Stimulated activated CD4-positive, alpha-beta T cell treated with anti-CD3 and anti-CD28 coated beads, Interleukin-12 subunit alpha, Interleukin-12 subunit beta, amount 100 ng/mL, for 48 hours (primary cell): ENCODE results near the gene IFT172.

Source experiments
- DNase-seq, 3 donors: peaks; one replicate each; pipeline ENCODE4 v3.0.0-alpha.2; 2020; ENCODE audit warnings: low read depth in 2 of 3, low spot score in 1 of 3

IFT172 gene

GRCh38 chr2:27494944-27495554, 5.5 kb upstream of the IFT172 start, which contains the start of gene FNDC4:
TSS of gene FNDC4 (minus strand) at chr2:27495200. CDS start at chr2:27494679, 521 bp downstream.
- DNase-seq, result no peak

GRCh38 chr2:27494284-27494943, 4.9 kb upstream of the IFT172 start:
- no peak for DNase-seq

- DNase-seq, result no peak
Observed at GRCh38 chr2:27493948-27494283, 4.4 kb upstream of the IFT172 start.

- DNase-seq, result no peak
Observed at GRCh38 chr2:27492557-27492956, 3.0 kb upstream of the IFT172 start.

DNA sequence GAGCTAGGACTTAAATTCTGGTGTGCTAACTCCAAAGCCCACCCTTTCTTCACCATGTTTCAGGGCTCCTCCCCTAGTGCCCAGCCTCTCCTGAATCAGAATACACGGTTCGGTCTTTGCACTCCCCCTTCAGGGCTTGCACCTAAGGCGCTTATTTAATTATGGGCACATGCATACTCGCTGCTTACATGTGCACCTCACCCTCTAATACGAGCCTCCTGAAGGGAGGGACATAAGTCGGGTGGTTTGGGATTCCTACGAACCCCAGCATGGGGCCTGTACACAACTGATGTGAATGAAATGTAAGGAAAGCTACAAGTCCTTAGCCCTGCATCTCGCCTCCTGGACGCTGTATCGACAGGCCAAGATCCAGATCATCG, 435 bp downstream of the IFT172 start:
- DNase-seq, result no peak

GRCh38 chr2:27485496-27485895, 4.0 kb downstream of the IFT172 start:
- DNase-seq, result no peak

GRCh38 chr2:27471961-27472360, 17.6 kb downstream of the IFT172 start:
- no peak for DNase-seq

GRCh38 chr2:27464443-27464842, 25.1 kb downstream of the IFT172 start:
- no peak for DNase-seq

DNA sequence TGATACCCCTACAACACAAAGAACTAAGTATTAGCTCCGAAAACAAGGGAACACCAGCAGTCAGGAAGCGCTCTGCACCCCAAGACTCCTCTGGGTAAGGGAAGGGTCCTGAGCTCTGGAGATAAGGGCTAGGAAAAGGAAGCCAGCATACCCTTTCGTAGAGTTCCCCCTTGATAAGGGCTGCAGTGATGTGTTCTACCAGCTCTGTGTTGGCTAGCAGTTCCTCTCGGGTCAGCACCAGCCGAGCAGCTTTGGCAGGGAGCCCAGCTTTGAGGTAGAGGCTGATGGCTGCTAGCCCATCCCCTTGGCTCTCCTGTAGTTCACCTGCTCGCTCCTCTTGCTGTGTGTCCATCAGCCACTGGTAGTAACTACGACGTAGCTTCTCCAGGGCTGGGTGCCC, 28.4 kb downstream of the IFT172 start:
- DNase-seq, result no peak

- DNase-seq, result no peak
Observed at GRCh38 chr2:27453968-27454367, 35.6 kb downstream of the IFT172 start.

DNA sequence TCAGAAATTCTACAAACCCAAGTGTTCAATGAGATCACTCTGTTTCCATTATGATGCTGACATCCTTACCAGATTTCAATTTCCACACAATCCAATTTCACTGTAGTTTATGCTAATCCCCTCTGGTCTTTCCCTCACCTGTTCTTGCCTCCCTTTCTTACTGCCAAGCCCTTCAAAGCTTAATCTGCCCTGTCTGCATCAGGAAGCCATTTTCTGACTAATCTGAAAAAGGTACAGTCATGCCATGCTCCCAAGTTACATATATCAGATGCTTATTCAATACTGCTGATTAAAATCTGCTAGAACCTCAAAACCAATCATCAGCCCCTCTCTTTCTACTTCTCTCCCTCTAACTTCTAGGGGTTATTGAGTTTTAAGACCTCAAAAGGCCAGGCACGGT, 38.4 kb downstream of the IFT172 start:
- no peak for DNase-seq

DNA sequence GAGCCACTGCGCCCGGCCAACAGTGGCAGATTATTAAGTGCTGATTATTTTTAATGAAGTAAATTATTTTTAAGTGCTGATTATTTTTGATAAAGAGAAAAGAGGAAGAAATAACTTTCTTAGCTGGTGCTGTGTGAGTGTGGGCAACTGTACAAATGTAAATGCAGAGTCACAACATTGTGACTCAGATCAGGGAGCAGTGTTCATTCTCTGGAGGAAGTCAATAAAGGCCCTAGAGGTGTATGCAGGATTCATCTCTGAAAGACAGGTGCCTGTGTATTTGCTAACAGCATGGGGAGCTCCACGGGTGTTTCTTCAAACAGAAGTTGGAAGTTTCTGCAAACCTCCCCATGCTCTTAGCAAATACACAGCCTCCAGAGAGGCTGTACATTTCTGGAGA, 41.2 kb downstream of the IFT172 start:
- no peak for DNase-seq

DNA sequence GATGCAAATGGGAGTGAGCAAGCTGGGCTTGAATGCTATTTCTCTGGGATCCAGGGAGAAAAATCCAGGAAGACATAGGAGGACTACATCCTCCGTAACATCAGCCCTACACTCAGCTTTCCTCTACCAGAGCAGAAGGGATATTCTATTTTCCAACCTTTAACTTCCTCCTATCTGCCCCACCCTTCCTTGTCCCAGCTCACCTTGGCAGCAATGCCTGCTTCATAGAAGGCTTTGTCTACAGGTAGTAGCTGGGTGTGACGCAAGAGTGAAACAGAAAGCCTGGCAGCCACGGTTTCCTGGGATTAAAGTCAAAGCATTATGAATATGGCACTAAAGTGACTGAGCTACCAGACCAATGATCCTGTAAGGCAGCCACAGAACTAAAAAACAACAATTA, 43.5 kb downstream of the IFT172 start:
- no peak for DNase-seq

DNA sequence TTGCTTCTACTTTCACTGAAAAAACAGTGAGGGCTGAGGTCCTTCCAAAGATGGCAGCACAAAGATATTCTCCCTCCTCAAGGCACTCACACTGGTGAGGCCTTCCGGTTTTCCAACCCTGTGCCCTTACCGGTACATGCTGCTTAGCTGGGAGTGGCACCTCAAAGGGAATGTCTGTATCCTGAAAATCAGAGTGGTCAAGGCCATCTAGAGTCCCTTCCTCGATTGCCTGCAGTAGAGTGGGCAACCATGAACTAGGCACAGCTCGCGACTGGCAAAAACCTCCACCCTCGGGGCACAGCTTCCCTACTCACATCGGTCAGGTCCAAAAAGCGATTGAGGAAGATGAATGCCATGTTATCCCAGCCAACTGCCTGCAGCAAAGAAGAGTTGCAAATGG, 43.9 kb downstream of the IFT172 start:
- DNase-seq, result no peak

GRCh38 chr2:27445155-27445554, 44.4 kb downstream of the IFT172 start:
- DNase-seq, result no peak

DNA sequence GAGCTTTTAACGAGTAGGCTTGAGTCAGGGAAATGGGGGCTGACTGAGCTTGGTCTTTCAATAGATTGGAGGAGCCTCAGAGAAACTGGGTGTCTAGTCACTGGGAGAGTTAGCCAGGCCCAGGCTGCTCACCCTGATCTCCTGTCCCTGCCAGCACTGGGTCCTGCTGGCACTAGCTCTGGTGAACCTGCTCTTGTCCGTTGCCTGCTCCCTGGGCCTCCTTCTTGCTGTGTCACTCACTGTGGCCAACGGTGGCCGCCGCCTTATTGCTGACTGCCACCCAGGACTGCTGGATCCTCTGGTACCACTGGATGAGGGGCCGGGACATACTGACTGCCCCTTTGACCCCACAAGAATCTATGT, 46.6 kb downstream of the IFT172 start:
- DNase-seq, result no peak

GRCh38 chr2:27441958-27442919, 47.3 kb downstream of the IFT172 start, which contains the start of gene KRTCAP3:
TSS of gene KRTCAP3 (plus strand) at chr2:27442381. CDS start at chr2:27442413, 32 bp downstream.
- DNase-seq, result peak in 1 of 3 donors; percentile 15

DNA sequence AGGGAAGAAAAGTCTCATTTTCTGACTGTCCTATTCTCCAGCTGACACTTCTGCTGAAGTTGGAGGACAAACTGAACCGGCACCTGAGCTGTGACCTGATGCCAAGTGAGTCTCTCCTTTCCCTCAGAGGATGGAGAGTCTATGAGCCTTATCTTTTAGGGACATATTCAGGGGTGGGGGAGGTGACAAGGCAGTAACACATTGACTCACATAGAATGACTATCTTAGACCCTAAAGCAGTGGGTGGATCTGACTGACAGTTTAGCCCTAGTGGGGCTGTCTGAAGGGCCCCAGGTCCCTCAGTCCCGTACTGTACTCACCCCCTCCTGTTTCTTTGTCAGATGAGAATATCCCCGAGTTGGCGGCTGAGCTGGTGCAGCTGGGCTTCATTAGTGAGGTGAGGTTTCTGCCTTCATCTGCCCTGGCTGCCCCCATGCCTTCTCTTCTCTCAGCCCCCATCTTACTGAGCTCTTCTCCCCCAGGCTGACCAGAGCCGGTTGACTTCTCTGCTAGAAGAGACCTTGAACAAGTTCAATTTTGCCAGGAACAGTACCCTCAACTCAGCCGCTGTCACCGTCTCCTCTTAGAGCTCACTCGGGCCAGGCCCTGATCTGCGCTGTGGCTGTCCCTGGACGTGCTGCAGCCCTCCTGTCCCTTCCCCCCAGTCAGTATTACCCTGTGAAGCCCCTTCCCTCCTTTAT, 48.2 kb downstream of the IFT172 start:
- no peak for DNase-seq

GRCh38 chr2:27435628-27436027, 53.9 kb downstream of the IFT172 start:
- DNase-seq, result no peak

DNA sequence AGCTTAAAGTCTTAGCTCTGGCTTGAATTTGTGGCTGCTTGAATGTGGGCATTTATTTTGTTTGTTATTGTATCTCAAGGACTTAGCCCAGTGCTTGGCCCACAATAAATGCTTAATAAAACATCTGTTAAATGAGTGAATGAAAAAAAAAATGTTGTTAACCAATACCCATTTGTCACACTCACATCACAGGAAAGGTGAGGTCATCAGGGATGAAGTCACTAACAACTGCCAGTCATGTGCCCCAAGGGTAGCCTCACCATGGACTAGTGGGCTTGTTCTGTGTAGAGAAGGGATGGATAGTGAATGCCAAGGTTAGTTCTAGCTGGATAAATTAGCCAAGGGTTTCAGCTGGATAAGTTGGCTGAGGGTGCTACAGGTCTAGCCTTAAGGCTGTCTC, 58.1 kb downstream of the IFT172 start:
- peak in 1 of 3 donors; percentile 35 for DNase-seq

- peak; percentile 37 to 75 (median 56) for DNase-seq
Observed at GRCh38 chr2:27428978-27429541, 60.5 kb downstream of the IFT172 start.
